ENCODE data around the gene ITGB2. TPM values are rescaled to one million over a fixed set of nuclear protein-coding genes. Genes with fewer than 3 reads are reported as not detected.

The ITGB2 gene
- total RNA-seq, 1 experiment from 2014 or later = 1.5 TPM

DNA sequence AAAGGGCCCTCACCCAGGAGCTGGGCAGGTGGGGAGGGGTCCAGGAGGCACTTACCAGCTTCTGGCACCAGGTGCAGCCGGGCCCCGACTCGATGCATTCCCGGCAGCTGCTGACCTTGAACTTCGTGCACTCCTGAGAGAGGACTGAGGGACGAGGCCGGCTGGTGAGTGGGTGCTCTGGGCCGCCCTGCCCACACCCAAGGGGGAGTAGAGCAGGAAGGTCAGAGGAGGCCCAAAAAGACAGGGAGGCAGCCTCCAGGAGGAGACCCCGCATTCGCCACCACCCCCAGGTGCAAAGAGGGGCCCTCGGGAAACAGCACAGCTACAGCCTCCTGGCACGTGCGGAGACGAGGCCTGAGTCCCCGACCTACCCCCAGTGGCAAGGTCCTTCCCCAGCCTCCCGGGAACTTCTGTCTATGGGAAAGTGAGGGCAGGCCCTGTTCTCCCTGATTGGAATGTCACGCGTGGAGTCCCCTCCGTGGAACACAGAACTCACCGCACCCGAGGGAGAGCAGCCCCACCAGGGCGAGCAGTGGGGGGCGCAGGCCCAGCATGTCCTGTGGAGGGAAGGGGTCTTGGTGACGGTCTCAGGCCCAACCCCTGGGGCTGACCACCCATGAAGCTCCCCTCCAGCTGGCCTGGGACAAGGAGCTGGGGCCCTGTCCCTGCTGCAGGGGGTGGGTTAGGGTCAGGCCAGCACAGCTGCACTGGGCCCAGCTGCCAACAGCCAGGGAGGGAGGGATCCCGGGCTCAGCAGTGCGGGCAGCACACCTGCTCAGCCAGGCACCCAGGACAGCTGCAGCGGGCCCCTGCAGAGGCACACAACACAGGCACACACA lies 10.3 kb downstream of the ITGB2 start:
- H2AFZ ChIP-seq (ENCODE audit: low read depth, low read length, poor library complexity, severe bottlenecking) = no peak overlapping the region
- no peak for DNase-seq (ENCODE audit: low read depth, low spot score)
- RAD21 ChIA-PET (ENCODE audit: low non-redundant PET in 1 of 2, low total read pairs in 2 of 2, uncharacterized antibody in 2 of 2, unreplicated experiment in 2 of 2) = no interaction called here
- H3K27me3 ChIP-seq (ENCODE audit: insufficient read depth, low read length) = peaks cover 17% of the 10 kb centered on the region; the same call in 1 of the 2 replicates
- H3K9me3 ChIP-seq (ENCODE audit: control insufficient read depth in 1 of 2, insufficient read depth in 1 of 2, low read depth in 1 of 2, low read length in 2 of 2) = no peaks in the 10 kb centered on the region
- peaks cover 10 to 17% of the 10 kb centered on the region in 2 experiments; a peak in 3 of 4 replicates for H3K4me1 ChIP-seq (ENCODE audit: control insufficient read depth in 1 of 2, insufficient read depth in 2 of 2, low read length in 2 of 2)
- H3K4me3 ChIP-seq (replicated peaks in 1 of 2; ENCODE audit: low read depth in 1 of 2, low read length in 2 of 2) = no peak overlapping the region
- no peaks in the 10 kb centered on the region for H3K36me3 ChIP-seq (ENCODE audit: control insufficient read depth in 1 of 2, insufficient read depth in 2 of 2, low read length in 2 of 2)
- ATAC-seq = no peak
- CTCF ChIA-PET = no interaction called here
- H3K27ac ChIP-seq (ENCODE audit: low read depth, low read length) = no peak overlapping the region
- POLR2A ChIA-PET = no interaction called here
- no peaks in the 10 kb centered on the region for H3K9me2 ChIP-seq (ENCODE audit: insufficient read depth)
- H3K9ac ChIP-seq (ENCODE audit: low read length) = no peak overlapping the region
- no peak overlapping the region for H3K4me2 ChIP-seq (ENCODE audit: low read length)
- no peaks in the 10 kb centered on the region for H3K79me2 ChIP-seq (ENCODE audit: insufficient read depth, low read length)
- BruUV-seq (replicated peaks) = no TSS peak
- H4K20me1 ChIP-seq (ENCODE audit: insufficient read depth) = no peaks in the 10 kb centered on the region
- intact Hi-C loops (cut with micrococcal nuclease) = no loop called here
- TF ChIP-seq YY1 (IDR thresholded peaks at IDR 0.05; ENCODE audit: extremely low read depth, insufficient replicate concordance, low read depth, low read length) = no peak
- TF ChIP-seq EZH2 (IDR thresholded peaks at IDR 0.05) = no peak
- TF ChIP-seq, protein P1, sequence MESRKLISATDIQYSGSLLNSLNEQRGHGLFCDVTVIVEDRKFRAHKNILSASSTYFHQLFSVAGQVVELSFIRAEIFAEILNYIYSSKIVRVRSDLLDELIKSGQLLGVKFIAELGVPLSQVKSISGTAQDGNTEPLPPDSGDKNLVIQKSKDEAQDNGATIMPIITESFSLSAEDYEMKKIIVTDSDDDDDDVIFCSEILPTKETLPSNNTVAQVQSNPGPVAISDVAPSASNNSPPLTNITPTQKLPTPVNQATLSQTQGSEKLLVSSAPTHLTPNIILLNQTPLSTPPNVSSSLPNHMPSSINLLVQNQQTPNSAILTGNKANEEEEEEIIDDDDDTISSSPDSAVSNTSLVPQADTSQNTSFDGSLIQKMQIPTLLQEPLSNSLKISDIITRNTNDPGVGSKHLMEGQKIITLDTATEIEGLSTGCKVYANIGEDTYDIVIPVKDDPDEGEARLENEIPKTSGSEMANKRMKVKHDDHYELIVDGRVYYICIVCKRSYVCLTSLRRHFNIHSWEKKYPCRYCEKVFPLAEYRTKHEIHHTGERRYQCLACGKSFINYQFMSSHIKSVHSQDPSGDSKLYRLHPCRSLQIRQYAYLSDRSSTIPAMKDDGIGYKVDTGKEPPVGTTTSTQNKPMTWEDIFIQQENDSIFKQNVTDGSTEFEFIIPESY (IDR thresholded peaks at IDR 0.05; ENCODE audit: extremely low read depth, insufficient replicate concordance, low read length) = no peak

DNA sequence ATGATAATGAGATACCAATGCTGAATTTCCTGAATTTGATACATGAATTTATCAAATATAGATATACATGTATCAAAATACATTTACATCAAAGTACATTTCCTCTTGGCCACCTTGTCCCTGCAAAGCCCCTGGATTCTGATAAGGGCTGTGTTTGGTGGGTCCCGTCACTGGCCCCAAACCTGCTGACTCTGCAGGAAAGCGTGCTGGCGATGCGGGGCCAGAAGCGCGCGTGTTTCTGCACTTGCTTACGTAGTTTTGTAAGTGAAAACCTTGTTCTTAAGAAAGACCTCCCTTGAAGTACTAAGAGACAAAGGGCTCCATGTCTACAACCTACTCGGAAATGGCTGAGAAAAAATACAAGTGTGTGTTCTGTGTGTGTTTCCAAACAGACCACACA lies 11.0 kb downstream of the ITGB2 start:
- H3K79me2 ChIP-seq (ENCODE audit: insufficient read depth, low read length) = no peaks in the 10 kb centered on the region
- H3K27me3 ChIP-seq (ENCODE audit: insufficient read depth, low read length) = peaks cover 17% of the 10 kb centered on the region; the same call in 1 of the 2 replicates
- no peak overlapping the region for H3K27ac ChIP-seq (ENCODE audit: low read depth, low read length)
- intact Hi-C loops (cut with micrococcal nuclease) = no loop called here
- no peaks in the 10 kb centered on the region for H3K9me2 ChIP-seq (ENCODE audit: insufficient read depth)
- TF ChIP-seq POLR2AphosphoS5 (IDR thresholded peaks at IDR 0.05; ENCODE audit: low read depth, low read length) (no peak), ZNF274 (IDR thresholded peaks at IDR 0.05; ENCODE audit: low read depth, low read length) (no peak), FOSL1 (IDR thresholded peaks at IDR 0.05; ENCODE audit: low read depth) (no peak), TCF7L2 (IDR thresholded peaks at IDR 0.05; ENCODE audit: borderline replicate concordance, extremely low read depth, insufficient read depth, insufficient read length) (no peak), RAD21 (IDR thresholded peaks at IDR 0.05; ENCODE audit: low read depth) (no peak), POLR2A (IDR thresholded peaks at IDR 0.05; ENCODE audit: borderline replicate concordance, extremely low read depth, insufficient read depth, insufficient read length) (no peak), ZFX (IDR thresholded peaks at IDR 0.05) (no peak), ELF1 (IDR thresholded peaks at IDR 0.05; ENCODE audit: borderline replicate concordance, low read depth) (no peak), SIN3A (IDR thresholded peaks at IDR 0.05; ENCODE audit: low read depth) (no peak), SP1 (IDR thresholded peaks at IDR 0.05; ENCODE audit: low read depth) (no peak), EZH2 (IDR thresholded peaks at IDR 0.05) (no peak), YY1 (IDR thresholded peaks at IDR 0.05; ENCODE audit: extremely low read depth, insufficient replicate concordance, low read depth, low read length) (no peak), EGR1 (IDR thresholded peaks at IDR 0.05; ENCODE audit: low read depth) (no peak), SRF (IDR thresholded peaks at IDR 0.05; ENCODE audit: low read depth) (no peak)
- TF ChIP-seq, protein P2, sequence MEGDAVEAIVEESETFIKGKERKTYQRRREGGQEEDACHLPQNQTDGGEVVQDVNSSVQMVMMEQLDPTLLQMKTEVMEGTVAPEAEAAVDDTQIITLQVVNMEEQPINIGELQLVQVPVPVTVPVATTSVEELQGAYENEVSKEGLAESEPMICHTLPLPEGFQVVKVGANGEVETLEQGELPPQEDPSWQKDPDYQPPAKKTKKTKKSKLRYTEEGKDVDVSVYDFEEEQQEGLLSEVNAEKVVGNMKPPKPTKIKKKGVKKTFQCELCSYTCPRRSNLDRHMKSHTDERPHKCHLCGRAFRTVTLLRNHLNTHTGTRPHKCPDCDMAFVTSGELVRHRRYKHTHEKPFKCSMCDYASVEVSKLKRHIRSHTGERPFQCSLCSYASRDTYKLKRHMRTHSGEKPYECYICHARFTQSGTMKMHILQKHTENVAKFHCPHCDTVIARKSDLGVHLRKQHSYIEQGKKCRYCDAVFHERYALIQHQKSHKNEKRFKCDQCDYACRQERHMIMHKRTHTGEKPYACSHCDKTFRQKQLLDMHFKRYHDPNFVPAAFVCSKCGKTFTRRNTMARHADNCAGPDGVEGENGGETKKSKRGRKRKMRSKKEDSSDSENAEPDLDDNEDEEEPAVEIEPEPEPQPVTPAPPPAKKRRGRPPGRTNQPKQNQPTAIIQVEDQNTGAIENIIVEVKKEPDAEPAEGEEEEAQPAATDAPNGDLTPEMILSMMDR (IDR thresholded peaks at IDR 0.05 in 2 of 3, conservative IDR thresholded peaks at IDR 0.05 in 1 of 3; ENCODE audit: borderline replicate concordance in 1 of 3, insufficient read depth in 1 of 3, low read depth in 2 of 3, low read length in 2 of 3) = no peak
- ChIA-PET POLR2A (no interaction called here), RAD21 (ENCODE audit: low non-redundant PET in 1 of 2, low total read pairs in 2 of 2, uncharacterized antibody in 2 of 2, unreplicated experiment in 2 of 2) (no interaction called here), CTCF (no interaction called here)
- H3K4me2 ChIP-seq (ENCODE audit: low read length) = no peak overlapping the region
- no TSS peak for BruUV-seq (replicated peaks)
- ATAC-seq = no peak
- H3K36me3 ChIP-seq (ENCODE audit: control insufficient read depth in 1 of 2, insufficient read depth in 2 of 2, low read length in 2 of 2) = no peaks in the 10 kb centered on the region
- H3K9ac ChIP-seq (ENCODE audit: low read length) = no peak overlapping the region
- no peaks in the 10 kb centered on the region for H3K9me3 ChIP-seq (ENCODE audit: control insufficient read depth in 1 of 2, insufficient read depth in 1 of 2, low read depth in 1 of 2, low read length in 2 of 2)
- H4K20me1 ChIP-seq (ENCODE audit: insufficient read depth) = no peaks in the 10 kb centered on the region
- DNase-seq (ENCODE audit: low read depth, low spot score) = no peak
- H3K4me3 ChIP-seq (replicated peaks in 1 of 2; ENCODE audit: low read depth in 1 of 2, low read length in 2 of 2) = no peak overlapping the region
- peaks cover 10% of the 10 kb centered on the region in 2 experiments; a peak in 3 of 4 replicates for H3K4me1 ChIP-seq (ENCODE audit: control insufficient read depth in 1 of 2, insufficient read depth in 2 of 2, low read length in 2 of 2)
- no peak overlapping the region for H2AFZ ChIP-seq (ENCODE audit: low read depth, low read length, poor library complexity, severe bottlenecking)
